AG10803 (cell line): Measurements from ENCODE around the gene NUP188.
"Not testable (repeated sequence)": the region's sequence is repeated elsewhere in the genome, so short reads cannot be mapped to it uniquely, and the experiment has no call there.

ENCODE experiments used
- DNase-seq: peaks from one replicate; pipeline ENCODE4 v3.0.0; 2010; ENCODE audit warnings: low read depth
- H3K4me3 ChIP-seq: 2 replicates; pipeline ENCODE4 v1.5.1; 2011; ENCODE audit warnings: mild to moderate bottlenecking, low read length, control low read depth
- CTCF ChIP-seq: conservative IDR thresholded peaks from 2 replicates; pipeline ENCODE4 v1.5.1; 2011; ENCODE audit warnings: mild to moderate bottlenecking, low read length, control low read depth, inconsistent platforms

NUP188 gene

DNA sequence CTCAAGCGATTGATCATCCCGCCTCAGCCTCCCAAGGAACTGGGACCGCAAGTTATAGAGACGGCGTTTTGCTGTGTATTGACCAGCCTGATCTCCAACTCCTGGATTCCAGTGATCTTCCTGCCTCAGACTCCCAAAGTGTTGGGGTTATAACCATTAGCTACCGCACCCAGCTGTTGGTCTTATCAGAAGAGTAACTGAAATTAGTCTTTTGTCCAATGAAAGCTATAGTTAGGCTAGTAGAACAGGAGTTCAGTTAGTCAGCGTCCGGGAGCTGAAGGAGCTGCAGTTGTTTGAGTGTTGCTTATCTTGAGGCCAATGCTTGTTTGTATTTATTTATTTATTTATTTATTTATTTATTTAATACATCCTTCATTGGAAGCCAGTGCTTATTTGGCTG lies 85.7 kb downstream of the NUP188 start:
- no peak overlapping the region for H3K4me3 ChIP-seq
- no peak for DNase-seq
- TF ChIP-seq CTCF: no peak

- 0 out of 2 replicates have a peak, but pooled peaks have one; percentile 6 for TF ChIP-seq CTCF
- peak overlapping the region; percentile 55 for H3K4me3 ChIP-seq
- DNase-seq: not testable (repeated sequence)
Measured at GRCh38 chr9:129035838-129036237, 88.3 kb downstream of the NUP188 start.

DNA sequence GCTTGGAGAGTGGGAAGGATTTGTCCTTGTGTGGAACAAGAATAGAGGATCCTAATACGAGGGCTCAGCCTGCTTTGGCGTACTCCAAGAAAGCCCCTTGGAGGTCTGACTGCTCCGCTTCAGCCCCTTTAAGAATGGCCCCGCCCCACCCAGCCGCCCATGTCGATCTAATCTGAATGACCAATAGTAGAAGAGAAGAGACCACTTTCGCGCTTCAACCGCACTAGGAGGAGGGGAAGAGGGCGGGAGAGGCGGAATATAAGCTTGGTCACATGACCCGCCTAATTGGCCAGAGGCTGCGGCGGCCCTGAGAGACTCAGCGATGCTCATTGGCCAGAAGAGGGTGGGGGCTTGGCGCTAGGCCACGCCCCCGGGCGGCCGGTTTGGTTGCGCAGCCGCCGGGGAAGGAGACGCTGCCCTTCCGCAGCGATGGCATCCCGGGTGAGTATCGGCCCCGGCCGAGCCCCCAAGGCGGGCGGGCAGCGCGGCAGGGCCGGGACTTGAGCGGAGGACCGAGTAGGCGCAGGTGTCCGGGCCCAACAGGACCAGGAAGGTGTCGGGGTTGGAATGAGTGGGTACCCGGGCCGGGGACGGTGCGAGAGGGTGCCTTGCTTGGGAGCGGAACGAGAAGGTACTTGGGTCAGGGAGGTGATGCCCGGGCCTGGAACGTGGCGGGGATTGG lies 88.9 kb downstream of the NUP188 start, which contains the start of gene MIGA2:
Gene MIGA2, plus strand, starts transcription at position 386 of the 682 bp plus-strand sequence. CDS start 3,969 bp downstream, outside the sequence.
- TF ChIP-seq CTCF: no peak
- peak within 1 kb of the TSS; percentile 93 for H3K4me3 ChIP-seq
- peak; percentile 99 for DNase-seq

- DNase-seq: no peak
- H3K4me3 ChIP-seq: peak overlapping the region; percentile 93
- no peak for TF ChIP-seq CTCF
Measured at GRCh38 chr9:129036923-129037766, 89.6 kb downstream of the NUP188 start.

GRCh38 chr9:129037767-129038098 lies 90.2 kb downstream of the NUP188 start:
- TF ChIP-seq CTCF: no peak
- H3K4me3 ChIP-seq: peak overlapping the region; percentile 93
- no peak for DNase-seq

- no peak for DNase-seq
- TF ChIP-seq CTCF: no peak
- peak overlapping the region; percentile 93 for H3K4me3 ChIP-seq
Measured at GRCh38 chr9:129038109-129038852, 90.8 kb downstream of the NUP188 start.
